Mammary epithelial cell (primary cell): ENCODE measurements around the gene KCNQ5.

Source experiments
- CTCF ChIP-seq, 2 donors: IDR thresholded peaks in 1 of 2; conservative IDR thresholded peaks in 1 of 2; 2 replicates each; pipeline ENCODE4 v1.5.1; 2011 to 2012; ENCODE audit warnings: inconsistent platforms in 2 of 2, low read length in 2 of 2, mild to moderate bottlenecking in 2 of 2, control low read depth in 1 of 2, low read depth in 1 of 2; ENCODE audit not compliant: insufficient read depth in 1 of 2; ENCODE audit errors: extremely low read depth in 1 of 2
- EZH2 ChIP-seq: IDR thresholded peaks from 2 replicates; pipeline ENCODE4 v1.6.1; 2012; ENCODE audit warnings: low read length, inconsistent platforms, borderline replicate concordance

GRCh38 chr6:73028124-73028766 is 406.4 kb downstream of the KCNQ5 start:
- TF ChIP-seq EZH2, result no peak
- TF ChIP-seq CTCF (conservative IDR thresholded peaks at IDR 0.05 in 1 of 2, IDR thresholded peaks at IDR 0.05 in 1 of 2; ENCODE audit: extremely low read depth in 1 of 2, insufficient read depth in 1 of 2, low read depth in 1 of 2, low read length in 2 of 2), result no peak
